Uterus (tissue), 2 donors: ENCODE measurements around the gene CRELD1.

Experiments
- POLR2A ChIP-seq, 2 donors: fragments of 450-650 bp; IDR thresholded peaks; one replicate each; pipeline ENCODE4 v1.6.1; 2016; ENCODE audit warnings: antibody characterized with exemption in 2 of 2, mild to moderate bottlenecking in 1 of 2, moderate library complexity in 1 of 2
- TF ChIP-seq, protein P1 (sequence below), 4 experiments: fragments of 200-600 bp in 2 of 4; fragments of 450-650 bp in 2 of 4; sonication (generic) in 2 of 4; IDR thresholded peaks; one replicate each; pipeline ENCODE4 v1.5.1; 2016 to 2019; ENCODE audit warnings: antibody characterized with exemption in 4 of 4, mild to moderate bottlenecking in 2 of 4, moderate library complexity in 1 of 4

GRCh38 chr3:9888540-9888939, 45.1 kb upstream of the CRELD1 start:
- TF ChIP-seq, protein P1, sequence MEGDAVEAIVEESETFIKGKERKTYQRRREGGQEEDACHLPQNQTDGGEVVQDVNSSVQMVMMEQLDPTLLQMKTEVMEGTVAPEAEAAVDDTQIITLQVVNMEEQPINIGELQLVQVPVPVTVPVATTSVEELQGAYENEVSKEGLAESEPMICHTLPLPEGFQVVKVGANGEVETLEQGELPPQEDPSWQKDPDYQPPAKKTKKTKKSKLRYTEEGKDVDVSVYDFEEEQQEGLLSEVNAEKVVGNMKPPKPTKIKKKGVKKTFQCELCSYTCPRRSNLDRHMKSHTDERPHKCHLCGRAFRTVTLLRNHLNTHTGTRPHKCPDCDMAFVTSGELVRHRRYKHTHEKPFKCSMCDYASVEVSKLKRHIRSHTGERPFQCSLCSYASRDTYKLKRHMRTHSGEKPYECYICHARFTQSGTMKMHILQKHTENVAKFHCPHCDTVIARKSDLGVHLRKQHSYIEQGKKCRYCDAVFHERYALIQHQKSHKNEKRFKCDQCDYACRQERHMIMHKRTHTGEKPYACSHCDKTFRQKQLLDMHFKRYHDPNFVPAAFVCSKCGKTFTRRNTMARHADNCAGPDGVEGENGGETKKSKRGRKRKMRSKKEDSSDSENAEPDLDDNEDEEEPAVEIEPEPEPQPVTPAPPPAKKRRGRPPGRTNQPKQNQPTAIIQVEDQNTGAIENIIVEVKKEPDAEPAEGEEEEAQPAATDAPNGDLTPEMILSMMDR (IDR thresholded peaks at IDR 0.05) = no peak
- no peak for TF ChIP-seq POLR2A (IDR thresholded peaks at IDR 0.05)
